PC-3 (cell line): ENCODE results near the gene NT5DC1. TPM values are rescaled to one million over a fixed set of nuclear protein-coding genes. Genes with fewer than 3 reads are reported as not detected.
"Not testable (repeated sequence)": the region's sequence is repeated elsewhere in the genome, so short reads cannot be mapped to it uniquely, and the experiment has no call there.

Source experiments
- ATAC-seq: fragments of 200-7000 bp; cut with Tn5 transposase; 2 replicates; pipeline ENCODE4 v1.9.1; 2020; ENCODE audit warnings: mild to moderate bottlenecking, moderate library complexity
- BruUV-seq: library from RNA; stranded (reverse); fragments of 400-500 nt; replicated peaks from 2 replicates; lab custom pipeline; 2021; lab: Mats Ljungman, UMichigan
- CTCF ChIA-PET: fragments of 300-600 bp; sonication (Branson Sonifier 250); formaldehyde crosslinking; loops from one replicate; lab custom pipeline; 2022; ENCODE audit warnings: antibody characterized with exemption; lab: Charles Lee
- POLR2A ChIA-PET: fragments of 300-600 bp; sonication (Branson Sonifier 250); formaldehyde crosslinking; loops from one replicate; lab custom pipeline; 2022; ENCODE audit warnings: antibody characterized with exemption; ENCODE audit not compliant: unreplicated experiment; lab: Charles Lee
- DNase-seq: peaks from one replicate; pipeline ENCODE4 v3.0.0-alpha.2; 2015
- H2AFZ ChIP-seq: fragments of 300-600 bp; sonication (generic); 2 replicates; pipeline ENCODE4 v1.6.0; 2016; ENCODE audit warnings: antibody characterized with exemption, low read length
- H3F3A ChIP-seq: fragments of 300-600 bp; sonication (generic); one replicate; pipeline ENCODE4 v1.6.0; 2017; ENCODE audit warnings: antibody characterized with exemption, low read length, control low read depth, mild to moderate bottlenecking; ENCODE audit not compliant: unreplicated experiment
- H3K27ac ChIP-seq: fragments of 300-600 bp; sonication (generic); 2 replicates; pipeline ENCODE4 v1.5.1; 2016; ENCODE audit warnings: mild to moderate bottlenecking, low read length
- H3K27me3 ChIP-seq: fragments of 300-600 bp; sonication (generic); 2 replicates; pipeline ENCODE4 v1.6.1; 2016; ENCODE audit warnings: low read length, mixed read lengths
- H3K36me3 ChIP-seq: fragments of 300-600 bp; sonication (generic); 2 replicates; pipeline ENCODE4 v1.6.1; 2016; ENCODE audit warnings: low read depth, mixed run types, low read length, mixed read lengths
- H3K4me1 ChIP-seq: fragments of 300-600 bp; sonication (generic); 2 replicates; pipeline ENCODE4 v1.5.1; 2016; ENCODE audit warnings: low read length; ENCODE audit not compliant: insufficient read depth
- H3K4me2 ChIP-seq: fragments of 300-600 bp; sonication (generic); 2 replicates; pipeline ENCODE4 v1.6.0; 2016; ENCODE audit warnings: low read length
- H3K4me3 ChIP-seq: fragments of 300-600 bp; sonication (generic); 2 replicates; pipeline ENCODE4 v1.5.1; 2016; ENCODE audit warnings: mild to moderate bottlenecking, low read length, mixed read lengths
- H3K79me2 ChIP-seq: fragments of 300-600 bp; sonication (generic); 2 replicates; pipeline ENCODE4 v1.6.1; 2017; ENCODE audit warnings: low read length, mixed read lengths
- H3K9ac ChIP-seq: fragments of 300-600 bp; sonication (generic); 2 replicates; pipeline ENCODE4 v1.6.0; 2016; ENCODE audit warnings: mild to moderate bottlenecking, low read length
- H3K9me2 ChIP-seq: fragments of 300-600 bp; sonication (generic); replicated peaks from 2 replicates; pipeline ENCODE4 v1.6.1; 2016; ENCODE audit warnings: mixed run types, low read length, mixed read lengths
- H3K9me3 ChIP-seq: fragments of 300-600 bp; sonication (generic); 2 replicates; pipeline ENCODE4 v1.6.1; 2016; ENCODE audit warnings: low read length, mixed read lengths
- H4K20me1 ChIP-seq: fragments of 300-600 bp; sonication (generic); 2 replicates; pipeline ENCODE4 v1.6.1; 2016; ENCODE audit warnings: low read length, mixed read lengths
- EZH2 ChIP-seq: fragments of 300-600 bp; sonication (generic); IDR thresholded peaks from one replicate; pipeline ENCODE4 v1.6.1; 2017; ENCODE audit warnings: antibody characterized with exemption, mild to moderate bottlenecking, low read length; ENCODE audit not compliant: unreplicated experiment
- EZH2phosphoT487 ChIP-seq: fragments of 300-600 bp; sonication (generic); IDR thresholded peaks from 2 replicates; pipeline ENCODE4 v1.6.1; 2018; ENCODE audit warnings: mild to moderate bottlenecking, antibody characterized with exemption, low read length, borderline replicate concordance
- intact Hi-C: fragments of 100-400 bp; cut with micrococcal nuclease; formaldehyde crosslinking; loops from 2 replicates; pipeline ENCODE4 v1.9.0; 2023
- total RNA-seq: library from RNA; depleted of rRNA; stranded (reverse); fragments of >200 nt; gene quantifications from 2 replicates; pipeline ENCODE4 v1.2.3, GENCODE V29; 2014
- TF ChIP-seq, protein P1 (sequence below): fragments of 300-600 bp; sonication (generic); conservative IDR thresholded peaks from 2 replicates; pipeline ENCODE4 v1.5.1; 2017; ENCODE audit warnings: antibody characterized with exemption, low read depth, mild to moderate bottlenecking, low read length

The NT5DC1 gene
- total RNA-seq, 1 experiment from 2014 or later, result 11.3 TPM

GRCh38 chr6:116090251-116090650 is 10.4 kb upstream of the NT5DC1 start:
- intact Hi-C loops, result no loop called here
- no peaks in the 10 kb centered on the region for H3K79me2 ChIP-seq
- no peaks in the 10 kb centered on the region for H4K20me1 ChIP-seq
- CTCF ChIA-PET, result no interaction called here
- no peak overlapping the region for H3K27ac ChIP-seq
- H2AFZ ChIP-seq, result no peak overlapping the region
- H3K4me1 ChIP-seq, result peaks cover 7% of the 10 kb centered on the region
- POLR2A ChIA-PET, result no interaction called here
- no peak overlapping the region for H3K4me3 ChIP-seq
- H3K4me2 ChIP-seq, result no peak overlapping the region
- no peaks in the 10 kb centered on the region for H3K27me3 ChIP-seq
- H3F3A ChIP-seq, result no peaks in the 10 kb centered on the region
- no peak overlapping the region for H3K9ac ChIP-seq
- no peaks in the 10 kb centered on the region for H3K9me2 ChIP-seq
- H3K36me3 ChIP-seq, result no peaks in the 10 kb centered on the region
- DNase-seq, result no peak
- BruUV-seq, result no TSS peak
- H3K9me3 ChIP-seq, result no peaks in the 10 kb centered on the region
- no peak for ATAC-seq
- TF ChIP-seq, protein P1, sequence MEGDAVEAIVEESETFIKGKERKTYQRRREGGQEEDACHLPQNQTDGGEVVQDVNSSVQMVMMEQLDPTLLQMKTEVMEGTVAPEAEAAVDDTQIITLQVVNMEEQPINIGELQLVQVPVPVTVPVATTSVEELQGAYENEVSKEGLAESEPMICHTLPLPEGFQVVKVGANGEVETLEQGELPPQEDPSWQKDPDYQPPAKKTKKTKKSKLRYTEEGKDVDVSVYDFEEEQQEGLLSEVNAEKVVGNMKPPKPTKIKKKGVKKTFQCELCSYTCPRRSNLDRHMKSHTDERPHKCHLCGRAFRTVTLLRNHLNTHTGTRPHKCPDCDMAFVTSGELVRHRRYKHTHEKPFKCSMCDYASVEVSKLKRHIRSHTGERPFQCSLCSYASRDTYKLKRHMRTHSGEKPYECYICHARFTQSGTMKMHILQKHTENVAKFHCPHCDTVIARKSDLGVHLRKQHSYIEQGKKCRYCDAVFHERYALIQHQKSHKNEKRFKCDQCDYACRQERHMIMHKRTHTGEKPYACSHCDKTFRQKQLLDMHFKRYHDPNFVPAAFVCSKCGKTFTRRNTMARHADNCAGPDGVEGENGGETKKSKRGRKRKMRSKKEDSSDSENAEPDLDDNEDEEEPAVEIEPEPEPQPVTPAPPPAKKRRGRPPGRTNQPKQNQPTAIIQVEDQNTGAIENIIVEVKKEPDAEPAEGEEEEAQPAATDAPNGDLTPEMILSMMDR, result no peak
- TF ChIP-seq EZH2 (no peak), EZH2phosphoT487 (no peak)

DNA sequence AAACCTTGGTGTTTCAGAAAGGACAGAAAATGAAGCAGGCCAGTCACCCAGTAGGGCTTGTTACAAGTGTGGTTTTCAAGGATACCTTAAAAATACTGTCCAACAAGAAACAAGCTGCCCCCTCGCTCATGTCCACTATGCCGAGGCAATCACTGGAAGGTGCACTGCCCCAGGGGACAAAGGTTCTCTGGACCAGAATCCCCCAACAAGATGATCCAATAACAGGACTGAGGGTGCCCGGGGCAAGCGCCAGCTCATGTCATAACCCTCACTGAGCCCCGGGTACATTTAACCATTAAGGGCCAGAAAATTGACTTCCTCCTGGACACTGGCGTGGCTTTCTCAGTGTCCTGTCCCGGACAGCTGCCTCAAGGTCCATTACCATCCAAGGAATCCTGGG is 6.6 kb upstream of the NT5DC1 start:
- H3K27me3 ChIP-seq, result no peaks in the 10 kb centered on the region
- ChIA-PET CTCF (no interaction called here), POLR2A (no interaction called here)
- no peaks in the 10 kb centered on the region for H4K20me1 ChIP-seq
- H3K9me3 ChIP-seq, result no peaks in the 10 kb centered on the region
- H3K4me2 ChIP-seq, result no peak overlapping the region
- no peaks in the 10 kb centered on the region for H3K4me1 ChIP-seq
- TF ChIP-seq EZH2 (no peak), EZH2phosphoT487 (no peak)
- TF ChIP-seq, protein P1, result no peak
- H3K4me3 ChIP-seq, result no peak overlapping the region
- H3K9ac ChIP-seq, result no peak overlapping the region
- H2AFZ ChIP-seq, result no peak overlapping the region
- DNase-seq (no peak), ATAC-seq (no peak)
- no peak overlapping the region for H3K27ac ChIP-seq
- H3K79me2 ChIP-seq, result no peaks in the 10 kb centered on the region
- H3K36me3 ChIP-seq, result no peaks in the 10 kb centered on the region
- intact Hi-C loops, result no loop called here
- no TSS peak for BruUV-seq
- H3K9me2 ChIP-seq, result no peaks in the 10 kb centered on the region
- H3F3A ChIP-seq, result no peaks in the 10 kb centered on the region

- H3K4me1 ChIP-seq, H3F3A ChIP-seq, H4K20me1 ChIP-seq, H3K4me3 ChIP-seq, H3K9me3 ChIP-seq, H3K36me3 ChIP-seq, H3K79me2 ChIP-seq, BruUV-seq, ATAC-seq, intact Hi-C loops, H3K9ac ChIP-seq, H3K27me3 ChIP-seq, H2AFZ ChIP-seq, DNase-seq, H3K4me2 ChIP-seq, POLR2A ChIA-PET, H3K27ac ChIP-seq, H3K9me2 ChIP-seq: not testable (repeated sequence)
- CTCF ChIA-PET, result interaction anchor here (1.0 to 1.7 kb wide), 3 partner anchors 35 to 87 kb away, joined by 4 to 20 read pairs (median 10); partner anchors contain the start of gene FRK
These were observed 4.4 kb upstream of the NT5DC1 start for GRCh38 chr6:116096048-116096759.
